NCI-H460 (cell line): ENCODE results near the gene C15orf61. TPM values are rescaled to one million over a fixed set of nuclear protein-coding genes. Genes with fewer than 3 reads are reported as not detected.

Experiments
- DNase-seq: peaks from one replicate; pipeline ENCODE4 v3.0.0-alpha.2; 2016; ENCODE audit warnings: low read depth; ENCODE audit errors: extremely low read depth
- total RNA-seq: library from RNA; depleted of rRNA; stranded (reverse); fragments of >200 nt; shearing (Covaris generic); gene quantifications from 2 replicates; pipeline ENCODE4 v1.2.3, GENCODE V29; 2014; rRNA removed

C15orf61 gene
- total RNA-seq, 1 experiment from 2014 or later = 6.2 TPM

GRCh38 chr15:67579164-67579563, 58.2 kb downstream of the C15orf61 start:
- DNase-seq = no peak

Other genes with a start within 250 kb of the C15orf61 start
- 7.4 and 13.5 TPM in 2 replicates for gene MAP2K5, start 21.6 kb downstream of the C15orf61 start, total RNA-seq